Inferior parietal cortex (tissue), 1 donor: ENCODE measurements around the gene GRIN3B.
"Not testable (repeated sequence)": the region's sequence is repeated elsewhere in the genome, so short reads cannot be mapped to it uniquely, and the experiment has no call there.

Source experiments
- DNase-seq: peaks from one replicate; pipeline ENCODE4 v3.0.0-alpha.2; 2016; ENCODE audit errors: extremely low spot score

The GRIN3B gene, protein sequence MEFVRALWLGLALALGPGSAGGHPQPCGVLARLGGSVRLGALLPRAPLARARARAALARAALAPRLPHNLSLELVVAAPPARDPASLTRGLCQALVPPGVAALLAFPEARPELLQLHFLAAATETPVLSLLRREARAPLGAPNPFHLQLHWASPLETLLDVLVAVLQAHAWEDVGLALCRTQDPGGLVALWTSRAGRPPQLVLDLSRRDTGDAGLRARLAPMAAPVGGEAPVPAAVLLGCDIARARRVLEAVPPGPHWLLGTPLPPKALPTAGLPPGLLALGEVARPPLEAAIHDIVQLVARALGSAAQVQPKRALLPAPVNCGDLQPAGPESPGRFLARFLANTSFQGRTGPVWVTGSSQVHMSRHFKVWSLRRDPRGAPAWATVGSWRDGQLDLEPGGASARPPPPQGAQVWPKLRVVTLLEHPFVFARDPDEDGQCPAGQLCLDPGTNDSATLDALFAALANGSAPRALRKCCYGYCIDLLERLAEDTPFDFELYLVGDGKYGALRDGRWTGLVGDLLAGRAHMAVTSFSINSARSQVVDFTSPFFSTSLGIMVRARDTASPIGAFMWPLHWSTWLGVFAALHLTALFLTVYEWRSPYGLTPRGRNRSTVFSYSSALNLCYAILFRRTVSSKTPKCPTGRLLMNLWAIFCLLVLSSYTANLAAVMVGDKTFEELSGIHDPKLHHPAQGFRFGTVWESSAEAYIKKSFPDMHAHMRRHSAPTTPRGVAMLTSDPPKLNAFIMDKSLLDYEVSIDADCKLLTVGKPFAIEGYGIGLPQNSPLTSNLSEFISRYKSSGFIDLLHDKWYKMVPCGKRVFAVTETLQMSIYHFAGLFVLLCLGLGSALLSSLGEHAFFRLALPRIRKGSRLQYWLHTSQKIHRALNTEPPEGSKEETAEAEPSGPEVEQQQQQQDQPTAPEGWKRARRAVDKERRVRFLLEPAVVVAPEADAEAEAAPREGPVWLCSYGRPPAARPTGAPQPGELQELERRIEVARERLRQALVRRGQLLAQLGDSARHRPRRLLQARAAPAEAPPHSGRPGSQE

GRCh38 chr19:1000095-1000494 is at the start of gene GRIN3B:
TSS of gene GRIN3B (plus strand) at chr19:1000419. CDS start at chr19:1000438, 19 bp downstream.
- no peak for DNase-seq

DNA sequence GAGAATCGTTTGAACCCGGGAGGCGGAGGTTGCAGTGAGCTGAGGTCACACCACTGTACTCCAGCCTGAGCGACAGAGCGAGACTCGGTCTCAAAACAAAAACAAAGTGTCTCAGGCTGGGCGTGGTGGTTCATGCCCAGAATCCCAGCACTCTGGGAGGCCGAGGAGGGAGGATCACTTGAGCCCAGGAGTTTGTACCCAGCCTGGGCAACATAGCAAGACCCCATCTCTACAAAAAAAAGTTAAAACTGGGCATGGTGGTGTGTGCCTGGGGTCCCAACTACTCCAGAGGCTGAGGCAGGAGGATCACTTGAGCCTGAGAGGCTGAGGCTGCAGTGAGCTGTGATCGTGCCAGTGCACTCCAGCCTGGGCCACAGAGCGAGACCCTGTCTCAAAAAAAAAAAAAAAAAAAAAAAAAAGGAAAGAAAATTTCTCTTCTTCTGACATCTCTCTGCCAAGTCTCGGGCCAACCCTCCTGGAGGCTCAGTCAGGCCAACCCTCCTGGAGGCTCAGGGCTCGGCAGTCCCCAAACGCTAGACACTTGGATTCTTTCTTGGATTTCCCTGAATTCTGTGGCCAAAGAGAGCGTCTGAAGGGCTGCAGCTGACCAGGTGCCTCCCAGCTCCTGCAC is 48.1 kb upstream of the GRIN3B start:
- DNase-seq = no peak

DNA sequence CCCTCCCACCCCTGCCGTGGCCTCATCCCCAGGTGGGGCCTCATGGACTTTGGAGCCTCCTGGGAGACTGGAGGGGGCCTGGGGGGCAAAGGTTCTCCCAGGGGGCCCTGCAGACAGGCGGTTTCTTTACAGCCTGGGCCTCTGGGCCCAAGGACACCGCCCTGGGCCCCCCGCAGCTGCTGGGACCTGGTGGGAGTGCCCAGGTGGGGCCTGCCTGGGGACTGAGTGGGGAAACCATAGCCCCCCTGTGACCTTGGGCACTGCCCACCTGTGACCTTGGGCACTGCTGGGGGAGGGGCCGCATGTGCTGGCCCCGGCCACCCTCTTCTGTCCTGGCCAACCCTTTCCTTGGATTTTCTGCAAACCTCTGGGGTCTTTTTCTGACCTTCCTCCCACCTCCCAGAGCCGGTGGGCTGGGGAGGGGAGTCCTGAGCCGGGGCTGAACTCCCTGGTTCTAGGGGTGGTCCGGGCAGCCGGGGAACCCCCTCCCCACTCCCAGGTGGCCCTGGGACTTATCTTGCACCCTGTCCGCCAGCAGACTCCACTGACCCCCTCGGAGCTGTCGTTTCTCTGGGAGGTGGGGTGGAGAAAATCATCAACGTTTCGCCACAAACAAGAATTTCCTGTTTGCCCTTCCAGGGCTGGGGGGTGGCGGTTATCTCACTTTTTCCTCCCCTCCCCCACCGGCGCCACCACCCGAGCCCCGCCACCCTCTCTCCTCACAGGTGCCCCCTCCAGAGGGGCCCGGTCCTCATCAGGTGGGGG is 47.4 kb upstream of the GRIN3B start:
- DNase-seq = no peak

- DNase-seq = no peak
Measured at GRCh38 chr19:953445-954271, 46.6 kb upstream of the GRIN3B start.

DNA sequence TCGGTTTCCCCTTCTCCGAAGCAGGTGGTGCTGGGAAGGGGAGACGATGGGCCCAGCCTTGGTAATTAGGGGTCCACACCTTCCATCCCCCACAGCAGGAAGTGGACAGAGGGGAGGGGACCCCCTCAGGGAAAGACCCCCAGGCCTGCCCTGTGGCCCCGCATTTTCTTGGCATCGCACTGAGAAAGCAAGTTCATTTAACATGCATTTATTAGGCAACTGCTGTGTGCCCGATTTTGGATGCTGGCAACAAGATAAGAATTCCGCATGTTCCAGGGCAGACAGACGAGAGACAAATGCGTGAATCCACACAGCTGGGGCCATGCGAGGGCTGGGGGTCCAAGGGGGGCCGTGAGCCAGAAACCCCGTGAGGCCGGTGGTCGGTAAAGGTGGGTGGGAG is 45.9 kb upstream of the GRIN3B start:
- DNase-seq = no peak

DNA sequence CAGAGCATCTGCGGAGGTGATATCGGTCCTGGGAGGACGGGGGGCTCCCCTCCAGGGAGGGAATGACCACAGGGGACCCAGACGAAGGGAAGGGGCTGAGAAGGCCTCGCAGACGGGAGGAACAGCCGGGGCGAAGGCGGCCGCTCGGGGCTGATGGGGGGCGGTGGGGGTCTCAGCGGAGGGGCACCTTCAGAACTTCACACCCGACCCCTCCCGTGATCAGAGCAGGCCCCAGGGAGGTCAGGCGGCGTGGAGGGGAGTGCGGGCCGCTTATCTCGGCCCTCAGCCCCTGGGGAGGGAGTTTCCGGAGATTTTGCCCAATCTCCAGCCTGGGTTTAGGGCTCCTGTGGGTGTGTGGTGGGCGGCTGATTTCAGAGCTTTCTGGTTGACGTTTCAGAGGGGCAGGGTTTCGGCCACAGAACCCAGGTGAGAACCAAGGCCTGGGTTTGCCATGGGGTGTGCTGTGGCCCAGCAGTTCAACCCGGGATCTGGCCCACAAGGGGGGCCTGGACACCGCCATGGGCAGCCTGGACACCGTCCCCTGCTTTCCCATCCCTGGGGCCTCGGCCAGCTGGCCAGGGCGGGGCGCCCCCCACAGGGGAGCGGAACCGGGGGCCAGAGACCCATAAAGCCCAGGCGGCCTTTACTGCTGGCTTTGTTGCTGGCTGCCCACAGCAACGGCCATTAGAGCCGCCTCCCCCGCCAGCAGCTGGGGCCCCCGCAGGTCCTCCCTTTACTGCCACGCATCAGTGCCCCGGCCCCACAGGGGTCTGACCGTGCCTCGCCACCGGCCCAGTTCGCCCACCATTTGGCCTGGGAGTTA is 45.3 kb upstream of the GRIN3B start:
- no peak for DNase-seq

DNA sequence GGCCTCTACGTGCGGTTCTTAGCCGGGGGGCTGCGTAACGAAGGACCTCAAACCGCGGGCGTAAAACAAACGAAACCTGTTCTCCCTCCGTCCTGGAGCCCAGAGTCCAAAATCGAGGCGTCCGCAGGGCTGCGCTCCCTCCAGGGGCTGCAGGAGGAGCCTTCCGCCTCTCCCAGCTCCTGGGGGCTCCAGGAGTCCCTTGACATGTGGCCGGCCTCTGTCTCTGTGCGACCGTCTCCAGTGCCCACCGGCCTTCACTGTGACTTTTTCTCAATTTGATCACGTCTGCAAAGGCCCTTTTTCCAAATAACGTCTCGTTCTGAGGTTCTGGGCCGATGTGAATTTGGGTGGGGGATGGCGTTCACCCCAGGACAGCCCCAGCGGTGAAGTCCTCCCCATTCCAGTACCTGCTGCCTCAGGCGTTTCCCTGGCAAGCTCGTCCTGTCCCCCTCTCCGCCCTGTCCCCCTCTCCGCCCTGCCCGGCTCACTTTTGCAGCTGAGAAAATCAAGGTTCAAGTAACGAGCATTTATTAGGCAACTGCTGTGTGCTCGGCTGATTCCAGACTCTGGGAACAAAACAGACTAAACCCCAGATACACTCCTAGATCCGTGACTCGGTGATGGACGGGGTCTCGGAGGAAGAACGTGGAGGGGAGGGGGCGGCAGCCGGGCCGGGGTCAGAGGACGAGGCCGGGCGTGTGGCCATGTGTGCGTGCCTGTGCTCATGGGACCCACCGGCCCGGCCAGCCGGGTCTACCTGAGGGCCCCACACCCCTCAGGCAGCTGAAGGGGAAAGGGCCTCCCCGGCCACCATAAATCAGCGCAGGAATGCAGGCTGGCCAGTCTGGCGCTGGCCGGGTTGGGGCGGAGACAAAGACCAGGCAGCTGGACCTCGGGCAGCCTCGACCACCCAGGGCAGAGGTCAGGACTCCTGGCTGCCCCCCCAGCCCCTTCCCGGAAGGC is 44.1 kb upstream of the GRIN3B start:
- no peak for DNase-seq

DNA sequence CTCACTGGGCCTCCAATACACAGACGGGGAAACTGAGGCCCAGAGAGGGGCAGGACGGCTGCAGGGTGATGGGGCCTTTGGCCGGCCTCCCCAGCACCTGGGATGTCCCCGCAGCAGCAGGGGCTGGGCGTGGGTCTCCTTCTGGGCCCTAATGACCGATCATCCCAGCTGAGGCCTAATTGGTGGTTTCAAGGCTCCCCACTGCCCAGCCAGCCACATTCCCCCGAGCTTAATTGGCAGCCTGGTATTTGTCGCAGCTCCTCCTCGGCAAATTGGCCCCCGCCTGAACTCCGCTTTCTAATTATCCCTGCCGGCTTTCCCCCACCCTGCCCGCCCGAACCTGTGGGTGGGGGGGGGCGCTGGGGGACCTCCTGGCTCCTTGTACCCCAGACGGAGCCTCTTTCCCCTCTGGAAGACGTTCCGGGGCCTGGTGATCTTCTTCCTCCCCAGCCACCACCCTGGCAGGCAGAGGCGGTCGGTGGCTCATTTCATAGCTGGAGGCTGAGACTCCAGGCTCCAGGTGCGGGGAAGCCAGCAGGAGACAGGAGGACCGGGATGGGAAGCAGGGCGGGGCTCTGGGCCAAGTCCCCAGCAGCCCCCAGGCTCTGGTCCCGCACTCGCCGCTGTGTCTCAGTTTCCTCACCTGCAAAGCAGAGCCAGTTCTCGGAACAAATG is 43.3 kb upstream of the GRIN3B start:
- DNase-seq = no peak

DNA sequence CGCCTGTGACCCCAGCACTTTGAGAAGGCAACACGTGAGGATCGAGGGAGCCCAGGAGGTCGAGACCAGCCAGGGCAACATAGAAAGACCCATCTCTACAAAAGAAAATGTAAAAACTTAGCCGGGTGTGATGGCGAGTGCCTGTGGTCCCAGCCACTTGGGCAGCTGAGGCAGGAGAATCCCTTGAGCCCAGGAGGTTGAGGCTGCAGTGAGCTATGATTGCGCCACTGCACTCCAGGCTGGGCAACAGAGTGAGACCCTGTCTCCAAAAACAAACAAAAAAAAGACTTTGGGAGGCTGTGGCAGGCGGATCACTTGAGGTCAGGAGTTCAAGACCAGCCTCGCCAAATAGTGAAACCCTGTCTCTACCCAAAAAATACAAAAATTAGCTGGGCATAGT is 42.6 kb upstream of the GRIN3B start:
- not testable (repeated sequence) for DNase-seq

- no peak for DNase-seq
Measured at GRCh38 chr19:958967-959855, 41.0 kb upstream of the GRIN3B start.

DNA sequence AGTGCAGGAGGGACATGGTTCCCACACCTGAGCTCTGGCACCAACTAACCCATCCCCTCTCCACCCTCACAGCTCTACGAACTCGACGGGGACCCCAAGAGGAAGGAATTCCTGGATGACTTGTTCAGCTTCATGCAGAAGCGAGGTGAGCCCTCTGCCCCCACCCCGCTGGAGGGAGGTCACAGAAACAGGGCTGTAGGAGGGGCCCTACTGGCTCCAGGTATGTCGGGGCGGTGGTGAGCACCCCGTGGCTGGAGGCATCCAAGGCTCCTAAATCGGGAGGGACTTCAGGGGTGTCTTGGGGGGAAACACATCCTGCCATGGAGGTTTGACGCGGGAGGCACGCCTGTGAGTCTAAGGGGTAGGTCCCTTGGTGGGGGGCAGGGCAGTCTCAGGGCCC is 40.2 kb upstream of the GRIN3B start:
- DNase-seq = no peak

GRCh38 chr19:960601-960938 is 39.6 kb upstream of the GRIN3B start:
- no peak for DNase-seq

GRCh38 chr19:961866-962620 is 38.2 kb upstream of the GRIN3B start:
- no peak for DNase-seq

- DNase-seq = no peak
Measured at GRCh38 chr19:962683-963400, 37.4 kb upstream of the GRIN3B start.

DNA sequence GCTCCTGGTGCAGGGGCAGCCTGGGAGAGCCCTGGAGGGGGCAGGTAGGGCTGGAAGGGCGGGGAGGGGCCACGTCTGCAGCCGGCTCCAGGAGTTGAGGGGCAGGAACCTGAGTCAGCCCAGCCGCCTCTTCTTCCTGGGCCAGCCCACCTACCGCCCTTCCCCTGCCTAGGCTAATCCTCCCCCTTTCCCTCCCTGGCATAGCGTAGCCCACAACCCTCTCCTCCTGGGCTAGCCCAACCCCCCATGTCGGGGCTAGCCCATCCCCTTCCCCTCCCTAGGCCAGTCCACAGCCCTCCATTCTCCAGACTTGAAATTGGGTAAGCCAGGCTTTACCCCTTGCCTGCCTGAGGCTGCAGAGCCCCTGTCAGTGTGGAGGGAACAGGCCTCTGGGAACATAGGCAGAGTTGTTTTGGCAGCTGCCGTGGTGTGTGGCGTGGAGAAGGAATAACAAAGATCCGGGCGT is 36.7 kb upstream of the GRIN3B start:
- no peak for DNase-seq
